NCI-H748 (cell line): ENCODE results near the gene CD79B.
A peak's percentile ranks its signal among the peaks of the same experiment; 100 is the strongest.

Experiments
- DNase-seq: peaks from one replicate; lab custom pipeline; 2025; ENCODE audit not compliant: unreplicated experiment; lab: John Stamatoyannopoulos, UW

CD79B gene

GRCh38 chr17:63931981-63932561, at the start of gene CD79B:
Gene CD79B (minus strand): TSS chr17:63932331. CDS start chr17:63932261, 70 bp downstream.
- DNase-seq = no peak

- no peak for DNase-seq
Observed at GRCh38 chr17:63978272-63979200, 46.4 kb upstream of the CD79B start.

- no peak for DNase-seq
Observed at GRCh38 chr17:63976702-63977101, 44.6 kb upstream of the CD79B start.

GRCh38 chr17:63975541-63976092, 43.5 kb upstream of the CD79B start:
- DNase-seq = no peak

GRCh38 chr17:63974594-63975192, 42.6 kb upstream of the CD79B start:
- DNase-seq = no peak

- peak; percentile 30 for DNase-seq
Observed at GRCh38 chr17:63973930-63974593, 41.9 kb upstream of the CD79B start.

- DNase-seq = no peak
Observed at GRCh38 chr17:63973247-63973646, 41.1 kb upstream of the CD79B start.

- DNase-seq = no peak
Observed at GRCh38 chr17:63972796-63973195, 40.7 kb upstream of the CD79B start, which contains the start of gene SCN4A. Gene SCN4A (minus strand): TSS chr17:63972918. CDS start chr17:63972841, 77 bp downstream.

- no peak for DNase-seq
Observed at GRCh38 chr17:63969278-63969677, 37.1 kb upstream of the CD79B start.

- DNase-seq = no peak
Observed at GRCh38 chr17:63967953-63968352, 35.8 kb upstream of the CD79B start.

- no peak for DNase-seq
Observed at GRCh38 chr17:63966646-63967264, 34.6 kb upstream of the CD79B start.

GRCh38 chr17:63963123-63963522, 31.0 kb upstream of the CD79B start:
- DNase-seq = no peak

GRCh38 chr17:63962298-63962744, 30.2 kb upstream of the CD79B start:
- DNase-seq = no peak

- DNase-seq = no peak
Observed at GRCh38 chr17:63961355-63962212, 29.5 kb upstream of the CD79B start.

GRCh38 chr17:63960430-63960829, 28.3 kb upstream of the CD79B start:
- DNase-seq = no peak

- DNase-seq = no peak
Observed at GRCh38 chr17:63960006-63960405, 27.9 kb upstream of the CD79B start.

GRCh38 chr17:63956296-63956920, 24.3 kb upstream of the CD79B start:
- DNase-seq = no peak

- no peak for DNase-seq
Observed at GRCh38 chr17:63955791-63956190, 23.7 kb upstream of the CD79B start.

- no peak for DNase-seq
Observed at GRCh38 chr17:63955232-63955631, 23.1 kb upstream of the CD79B start.
